Choroid plexus epithelial cell (primary cell): ENCODE measurements around the gene RBMS1.

Experiments
- DNase-seq: peaks from one replicate; pipeline ENCODE4 v3.0.0-alpha.2; 2010; ENCODE audit warnings: low read depth
- H3K4me3 ChIP-seq: 2 replicates; pipeline ENCODE4 v1.5.1; 2011; ENCODE audit warnings: low read depth, mild to moderate bottlenecking, control low read depth, low read length, moderate library complexity
- TF ChIP-seq, protein P1 (sequence below): conservative IDR thresholded peaks from 2 replicates; pipeline ENCODE4 v1.5.1; 2011; ENCODE audit warnings: low read depth, mild to moderate bottlenecking, control low read depth, inconsistent platforms, low read length, moderate library complexity

The RBMS1 gene

GRCh38 chr2:160336105-160336504 is 157.5 kb downstream of the RBMS1 start:
- TF ChIP-seq, protein P1, sequence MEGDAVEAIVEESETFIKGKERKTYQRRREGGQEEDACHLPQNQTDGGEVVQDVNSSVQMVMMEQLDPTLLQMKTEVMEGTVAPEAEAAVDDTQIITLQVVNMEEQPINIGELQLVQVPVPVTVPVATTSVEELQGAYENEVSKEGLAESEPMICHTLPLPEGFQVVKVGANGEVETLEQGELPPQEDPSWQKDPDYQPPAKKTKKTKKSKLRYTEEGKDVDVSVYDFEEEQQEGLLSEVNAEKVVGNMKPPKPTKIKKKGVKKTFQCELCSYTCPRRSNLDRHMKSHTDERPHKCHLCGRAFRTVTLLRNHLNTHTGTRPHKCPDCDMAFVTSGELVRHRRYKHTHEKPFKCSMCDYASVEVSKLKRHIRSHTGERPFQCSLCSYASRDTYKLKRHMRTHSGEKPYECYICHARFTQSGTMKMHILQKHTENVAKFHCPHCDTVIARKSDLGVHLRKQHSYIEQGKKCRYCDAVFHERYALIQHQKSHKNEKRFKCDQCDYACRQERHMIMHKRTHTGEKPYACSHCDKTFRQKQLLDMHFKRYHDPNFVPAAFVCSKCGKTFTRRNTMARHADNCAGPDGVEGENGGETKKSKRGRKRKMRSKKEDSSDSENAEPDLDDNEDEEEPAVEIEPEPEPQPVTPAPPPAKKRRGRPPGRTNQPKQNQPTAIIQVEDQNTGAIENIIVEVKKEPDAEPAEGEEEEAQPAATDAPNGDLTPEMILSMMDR = no peak

DNA sequence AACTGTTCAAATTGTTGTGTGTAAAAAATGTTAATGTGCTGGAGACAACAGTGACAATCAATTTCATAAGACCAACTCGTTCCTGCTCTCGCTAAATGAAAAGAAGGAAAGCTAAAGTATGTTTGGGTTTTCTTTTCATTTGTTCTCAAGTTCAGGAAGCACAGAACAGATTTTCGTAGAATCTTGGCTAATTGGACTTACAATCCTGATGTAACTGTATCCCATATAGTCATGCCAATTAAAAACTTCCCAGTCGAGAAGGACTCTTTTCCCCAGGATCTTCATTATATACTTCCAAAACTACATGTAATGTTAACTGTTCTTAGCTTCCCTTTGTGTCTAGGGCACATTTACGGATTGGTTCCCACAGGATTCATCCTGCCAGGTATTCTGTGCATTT is 158.2 kb downstream of the RBMS1 start:
- no peak for DNase-seq
- TF ChIP-seq, protein P1 = no peak
- H3K4me3 ChIP-seq = no peak overlapping the region

More at GRCh38 chr2:160336105-160336504, 157.5 kb downstream of the RBMS1 start:
- no peak overlapping the region for H3K4me3 ChIP-seq
- peak; percentile 50 for DNase-seq

DNA sequence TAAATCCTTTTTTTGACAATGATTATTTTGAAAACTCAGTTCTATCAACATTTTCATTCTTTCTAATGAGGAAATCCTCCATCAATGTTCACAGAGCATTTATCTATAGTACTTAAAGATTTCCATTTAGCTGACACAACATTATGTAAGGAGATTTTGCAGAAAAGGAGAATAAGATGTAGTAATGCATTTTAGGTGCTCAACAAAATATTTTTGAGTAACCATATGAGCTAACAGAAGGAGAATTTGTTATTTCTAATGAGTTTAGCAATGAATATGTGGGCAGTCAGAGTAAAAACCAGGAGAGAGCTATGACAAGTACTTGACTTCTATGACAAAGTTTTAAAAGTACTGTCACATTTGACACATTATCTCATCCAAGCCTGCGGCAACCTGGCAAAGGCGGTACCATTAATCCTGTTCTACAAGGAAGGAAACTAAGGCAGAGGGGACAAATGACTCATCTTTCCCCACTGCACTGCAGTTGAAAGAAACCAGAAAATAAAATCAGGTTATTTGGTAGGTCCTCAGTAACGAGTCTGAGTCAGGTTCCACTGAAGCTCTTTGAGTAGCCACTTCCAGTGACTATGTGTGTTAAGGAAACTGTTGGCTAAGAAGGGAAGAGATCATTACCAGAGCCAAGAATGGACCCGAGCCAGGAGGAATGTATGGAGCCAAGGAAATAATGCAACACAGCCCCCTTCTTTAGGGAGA is 159.4 kb downstream of the RBMS1 start:
- no peak for DNase-seq
- TF ChIP-seq, protein P1 = no peak
- no peak overlapping the region for H3K4me3 ChIP-seq

DNA sequence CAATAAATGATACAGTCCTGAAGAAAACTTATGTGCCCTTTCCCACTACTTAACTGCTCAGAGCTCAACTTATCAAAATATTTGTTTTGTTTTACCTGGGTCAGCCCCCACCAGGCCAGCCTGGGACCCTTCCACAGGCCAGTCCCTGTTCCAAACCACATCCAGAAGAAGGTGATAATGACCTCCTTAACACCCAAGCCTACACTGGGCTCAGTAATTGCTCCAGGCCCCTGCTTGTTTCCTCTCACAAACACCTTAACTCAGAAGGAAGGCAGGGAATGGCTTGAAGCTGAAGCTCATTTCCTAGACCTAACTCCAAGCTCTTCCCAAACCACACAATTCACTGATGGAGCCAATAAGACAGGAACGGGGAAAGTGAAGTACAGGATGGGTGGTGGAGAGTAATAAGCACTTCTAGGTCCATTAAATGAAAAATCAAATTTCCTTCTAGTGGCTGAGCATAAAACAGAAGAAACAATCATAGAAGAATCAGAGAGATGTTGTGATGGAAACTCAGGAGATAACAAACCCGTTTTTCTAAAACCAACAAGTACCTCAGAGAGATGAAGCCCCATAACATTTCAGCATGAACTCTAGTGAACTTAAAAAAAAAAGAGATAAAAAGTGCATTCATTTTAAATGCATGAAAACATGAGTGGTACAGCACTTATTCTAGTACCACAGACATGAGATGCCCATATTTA is 160.1 kb downstream of the RBMS1 start:
- no peak overlapping the region for H3K4me3 ChIP-seq
- no peak for DNase-seq
- TF ChIP-seq, protein P1 = no peak

DNA sequence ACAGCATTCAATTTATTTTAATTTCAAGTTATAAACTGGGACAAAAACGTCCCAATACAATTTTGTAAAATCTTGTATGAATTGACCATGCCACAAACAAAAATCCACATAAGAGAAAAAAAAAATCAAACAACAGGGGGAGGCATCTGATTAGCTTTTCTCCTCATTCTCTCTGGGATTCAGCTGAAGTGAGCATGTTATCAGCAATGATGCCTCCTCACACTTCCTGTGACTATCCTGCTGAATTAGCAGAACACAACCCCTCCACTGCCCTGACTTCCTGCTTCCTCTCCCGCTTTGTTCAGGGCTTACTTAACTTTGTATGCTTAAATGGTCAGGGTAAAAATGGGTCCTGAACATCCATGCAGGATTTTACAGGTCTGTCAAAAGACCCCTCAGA is 161.3 kb downstream of the RBMS1 start:
- TF ChIP-seq, protein P1 = peak; percentile 25
- peak; percentile 68 for DNase-seq
- H3K4me3 ChIP-seq = no peak overlapping the region

GRCh38 chr2:160331258-160332025 is 162.2 kb downstream of the RBMS1 start:
- no peak overlapping the region for H3K4me3 ChIP-seq
- TF ChIP-seq, protein P1 = no peak
- no peak for DNase-seq
